Lung (tissue), 12 donors: ENCODE measurements around the gene LRRC8C. TPM values are rescaled to one million over a fixed set of nuclear protein-coding genes. Genes with fewer than 3 reads are reported as not detected.
"Not testable (repeated sequence)": the region's sequence is repeated elsewhere in the genome, so short reads cannot be mapped to it uniquely, and the experiment has no call there.

ENCODE experiments used
- ATAC-seq: fragments of 200-7000 bp; cut with Tn5 transposase; one replicate; pipeline ENCODE4 v1.9.1; 2020; ENCODE audit warnings: moderate number of reproducible peaks; ENCODE audit not compliant: insufficient read depth, low FRiP score
- DNase-seq, 3 donors: peaks; one replicate each; pipeline ENCODE4 v3.0.0-alpha.2; 2013 to 2017
- H3K27ac ChIP-seq, 2 donors: one replicate each; pipeline ENCODE4 v1.5.1; 2013; ENCODE audit warnings: mild to moderate bottlenecking in 2 of 2, moderate library complexity in 2 of 2, control low read depth in 1 of 2, inconsistent platforms in 1 of 2, low read depth in 1 of 2, low read length in 1 of 2
- H3K27me3 ChIP-seq, 3 donors: one replicate each; pipeline ENCODE4 v1.5.1; 2013; ENCODE audit warnings: low read length in 2 of 3; ENCODE audit not compliant: control insufficient read depth in 3 of 3, insufficient read depth in 3 of 3
- H3K36me3 ChIP-seq, 4 donors: one replicate each; pipeline ENCODE4 v1.5.1; 2013; ENCODE audit warnings: low read length in 4 of 4, mild to moderate bottlenecking in 1 of 4, moderate library complexity in 1 of 4; ENCODE audit not compliant: control insufficient read depth in 4 of 4, insufficient read depth in 4 of 4
- H3K4me1 ChIP-seq, 5 donors: one replicate each; pipeline ENCODE4 v1.5.1; 2013; ENCODE audit warnings: low read length in 5 of 5, mild to moderate bottlenecking in 2 of 5, moderate library complexity in 1 of 5; ENCODE audit not compliant: control insufficient read depth in 5 of 5, insufficient read depth in 5 of 5
- H3K4me3 ChIP-seq: one replicate; pipeline ENCODE4 v1.5.1; 2013; ENCODE audit warnings: mild to moderate bottlenecking, control low read depth, moderate library complexity
- H3K9ac ChIP-seq, 2 donors: one replicate each; pipeline ENCODE4 v1.5.1; 2013; ENCODE audit warnings: low read length in 2 of 2, control low read depth in 1 of 2; ENCODE audit not compliant: insufficient read depth in 1 of 2
- H3K9me3 ChIP-seq, 4 donors: one replicate each; pipeline ENCODE4 v1.5.1; 2013; ENCODE audit warnings: low read length in 3 of 4, mild to moderate bottlenecking in 1 of 4, moderate library complexity in 1 of 4; ENCODE audit not compliant: control insufficient read depth in 4 of 4, insufficient read depth in 3 of 4
- CTCF ChIP-seq: IDR thresholded peaks from 2 replicates; pipeline ENCODE4 v1.5.1; 2012; ENCODE audit warnings: mild to moderate bottlenecking; ENCODE audit errors: control extremely low read depth, extremely low read depth
- WGBS, 2 donors: extraction: QIAGEN DNeasy Blood & Tissue Kit; methylation state at CpG; one replicate each; pipeline ENCODE4 v1.1.7; 2013; 5-methylcytosine and 5-hydroxymethylcytosine counted together
- polyA plus RNA-seq, 2 donors: library from polyadenylated mRNA; stranded (reverse); fragments of 200-250 nt; gene quantifications; one replicate each; pipeline ENCODE4 v1.2.1, GENCODE V29; 2013
- total RNA-seq, 2 donors: library from RNA; depleted of rRNA in 1 of 2; stranded (reverse); fragments of >200 nt in 1 of 2; gene quantifications; one replicate each; pipeline ENCODE4 v1.2.1, GENCODE V29; 2014 to 2021
- donor health status: control.
- donor health status: control.
- donor health status: Bipolar disorder and iron deficiency.
- donor health status: healthy.
- donor health status: DM: yes; HTN: yes; CAD: no.

Gene LRRC8C
- total and polyA plus RNA-seq, 4 donors = 3.3 to 11.7 (median 6.9) TPM

- TF ChIP-seq CTCF = no peak
- H3K4me1 ChIP-seq = peaks cover 0 to 3% (median 0%) of the 10 kb centered on the region in 5 donors
- H3K4me3 ChIP-seq = no peak overlapping the region
- WGBS, 2 donors = 69 to 99% methylated on average over 2 of the region's 2 CpGs
- ATAC-seq (no peak), DNase-seq (no peak)
- H3K9me3 ChIP-seq = no peaks in the 10 kb centered on the region
- H3K9ac ChIP-seq = no peak overlapping the region
- H3K36me3 ChIP-seq = no peaks in the 10 kb centered on the region
- H3K27me3 ChIP-seq = no peaks in the 10 kb centered on the region
- no peak overlapping the region for H3K27ac ChIP-seq
Observed at GRCh38 chr1:89704014-89704413, 71.1 kb downstream of the LRRC8C start.

- not testable (repeated sequence) for H3K27me3 ChIP-seq, H3K9me3 ChIP-seq, H3K4me1 ChIP-seq, H3K4me3 ChIP-seq, DNase-seq, H3K36me3 ChIP-seq, H3K9ac ChIP-seq, H3K27ac ChIP-seq, ATAC-seq
- no CpG with 5 or more reads among the region's 2 CpGs for WGBS, 2 donors
Observed at GRCh38 chr1:89704885-89705284, 72.0 kb downstream of the LRRC8C start.

GRCh38 chr1:89705901-89706699, 73.2 kb downstream of the LRRC8C start:
- TF ChIP-seq CTCF = no peak
- 55 to 65% methylated on average over 6 of the region's 6 CpGs for WGBS, 2 donors
- Histone ChIP-seq H3K36me3 (peaks cover 0 to 2% (median 0%) of the 10 kb centered on the region in 4 donors), H3K9ac (no peak overlapping the region), H3K27me3 (no peaks in the 10 kb centered on the region), H3K4me3 (no peak overlapping the region), H3K27ac (no peak overlapping the region), H3K9me3 (no peaks in the 10 kb centered on the region), H3K4me1 (peaks cover 0 to 3% (median 0%) of the 10 kb centered on the region in 5 donors)
- ATAC-seq = no peak
- DNase-seq = no peak

- Histone ChIP-seq H3K9me3 (no peaks in the 10 kb centered on the region), H3K27ac (no peak overlapping the region), H3K9ac (no peak overlapping the region), H3K4me1 (peaks cover 0 to 3% (median 0%) of the 10 kb centered on the region in 5 donors), H3K4me3 (no peak overlapping the region), H3K36me3 (peaks cover 0 to 3% (median 0%) of the 10 kb centered on the region in 4 donors), H3K27me3 (no peaks in the 10 kb centered on the region)
- ATAC-seq (no peak), DNase-seq (no peak)
- no peak for TF ChIP-seq CTCF
Observed at GRCh38 chr1:89706700-89707012, 73.7 kb downstream of the LRRC8C start.
